Measurements from ENCODE around the gene EDC3. TPM values are rescaled to one million over a fixed set of nuclear protein-coding genes. Genes with fewer than 3 reads are reported as not detected.
A peak's percentile ranks its signal among the peaks of the same experiment; 100 is the strongest.

The EDC3 gene
- total and polyA plus RNA-seq, 7 donors, result 7.8 to 24.1 (median 19.6) TPM

DNA sequence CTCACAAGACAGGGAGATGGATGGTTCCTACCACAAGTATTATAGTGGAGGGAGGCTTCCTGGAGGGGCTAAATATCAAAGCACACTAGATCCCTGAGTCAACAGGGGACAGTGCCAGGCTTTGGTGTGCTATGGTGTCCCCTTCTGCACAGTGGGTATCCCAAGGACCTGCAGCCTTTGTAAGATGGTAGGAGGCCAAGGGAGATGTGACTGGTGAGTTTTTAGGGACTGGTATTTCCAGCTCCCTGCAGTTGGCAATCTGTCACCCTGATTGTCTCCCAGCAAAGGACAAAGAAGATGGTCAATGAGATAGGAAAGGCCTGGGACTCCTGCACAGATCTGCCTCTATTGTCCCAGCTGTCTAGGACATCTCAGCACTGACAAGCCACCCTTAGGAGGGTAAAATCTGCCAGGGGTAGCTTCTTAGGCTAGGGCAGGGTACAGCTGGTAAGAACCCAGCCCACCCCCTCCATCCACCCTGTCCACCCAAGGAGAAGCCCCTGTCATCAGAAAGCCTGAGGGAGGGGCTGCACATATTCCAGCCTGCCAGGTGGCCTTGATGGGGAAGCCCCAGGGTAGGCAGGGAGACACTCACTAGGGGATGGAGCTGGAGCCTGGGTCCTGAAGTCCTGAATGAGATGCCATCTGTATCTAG lies 28.9 kb upstream of the EDC3 start:
- DNase-seq, result no peak
- H3K27ac ChIP-seq, result no peak overlapping the region
- TF ChIP-seq, protein P1, sequence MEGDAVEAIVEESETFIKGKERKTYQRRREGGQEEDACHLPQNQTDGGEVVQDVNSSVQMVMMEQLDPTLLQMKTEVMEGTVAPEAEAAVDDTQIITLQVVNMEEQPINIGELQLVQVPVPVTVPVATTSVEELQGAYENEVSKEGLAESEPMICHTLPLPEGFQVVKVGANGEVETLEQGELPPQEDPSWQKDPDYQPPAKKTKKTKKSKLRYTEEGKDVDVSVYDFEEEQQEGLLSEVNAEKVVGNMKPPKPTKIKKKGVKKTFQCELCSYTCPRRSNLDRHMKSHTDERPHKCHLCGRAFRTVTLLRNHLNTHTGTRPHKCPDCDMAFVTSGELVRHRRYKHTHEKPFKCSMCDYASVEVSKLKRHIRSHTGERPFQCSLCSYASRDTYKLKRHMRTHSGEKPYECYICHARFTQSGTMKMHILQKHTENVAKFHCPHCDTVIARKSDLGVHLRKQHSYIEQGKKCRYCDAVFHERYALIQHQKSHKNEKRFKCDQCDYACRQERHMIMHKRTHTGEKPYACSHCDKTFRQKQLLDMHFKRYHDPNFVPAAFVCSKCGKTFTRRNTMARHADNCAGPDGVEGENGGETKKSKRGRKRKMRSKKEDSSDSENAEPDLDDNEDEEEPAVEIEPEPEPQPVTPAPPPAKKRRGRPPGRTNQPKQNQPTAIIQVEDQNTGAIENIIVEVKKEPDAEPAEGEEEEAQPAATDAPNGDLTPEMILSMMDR (IDR thresholded peaks at IDR 0.05), result no peak
- no peaks in the 10 kb centered on the region for H3K9me3 ChIP-seq
- H3K27me3 ChIP-seq (ENCODE audit: insufficient read depth in 3 of 3, low read length in 2 of 3), result no peaks in the 10 kb centered on the region
- intact Hi-C loops (cut with DNase I), result no loop called here
- no peak for ATAC-seq
- H3K4me3 ChIP-seq, result no peak overlapping the region
- H3K36me3 ChIP-seq (ENCODE audit: insufficient read depth in 1 of 2, low read depth in 1 of 2), result no peaks in the 10 kb centered on the region
- H3K4me1 ChIP-seq, result peaks cover 17% of the 10 kb centered on the region

DNA sequence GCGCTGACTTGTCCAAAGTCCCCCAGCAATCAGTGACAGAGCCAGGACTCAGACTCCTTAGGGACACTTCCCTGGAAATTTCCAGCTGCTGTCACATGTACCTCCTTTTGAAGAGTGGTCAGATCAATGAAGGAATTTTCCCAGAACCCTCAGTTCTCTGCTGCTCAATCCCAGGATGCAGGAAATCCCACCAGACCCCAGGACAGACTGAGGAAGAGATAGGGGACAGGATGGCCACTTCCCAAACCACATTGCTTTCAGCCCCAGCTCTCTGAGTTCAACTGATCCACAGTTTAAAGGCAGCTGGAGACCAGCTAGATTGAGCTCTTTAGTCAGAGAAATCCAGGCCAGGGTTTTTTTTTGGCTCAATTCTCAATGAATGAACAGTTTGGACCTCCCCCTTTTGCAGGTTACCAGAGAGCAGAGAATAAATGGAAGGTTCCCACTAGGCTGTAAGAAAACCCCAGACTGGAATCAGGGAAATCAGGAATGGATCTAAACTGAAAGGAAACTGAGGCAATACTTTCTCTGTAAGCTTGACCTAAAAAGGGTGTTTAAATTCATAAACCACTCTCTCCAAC lies 28.0 kb upstream of the EDC3 start:
- no peak for DNase-seq
- no peak overlapping the region for H3K4me3 ChIP-seq
- WGBS, 3 donors, result 42 to 67% (median 59%) methylated on average over 1 of the region's 1 CpG
- no peak overlapping the region for H3K27ac ChIP-seq
- peaks cover 17% of the 10 kb centered on the region for H3K4me1 ChIP-seq
- H3K36me3 ChIP-seq (ENCODE audit: insufficient read depth in 1 of 2, low read depth in 1 of 2), result no peaks in the 10 kb centered on the region
- no peaks in the 10 kb centered on the region for H3K27me3 ChIP-seq (ENCODE audit: insufficient read depth in 3 of 3, low read length in 2 of 3)
- no peaks in the 10 kb centered on the region for H3K9me3 ChIP-seq
- TF ChIP-seq, protein P1 (IDR thresholded peaks at IDR 0.05), result no peak
- peak in 2 of 4 donors; percentile 31 to 38 for ATAC-seq
- intact Hi-C loops (cut with DNase I), result no loop called here

DNA sequence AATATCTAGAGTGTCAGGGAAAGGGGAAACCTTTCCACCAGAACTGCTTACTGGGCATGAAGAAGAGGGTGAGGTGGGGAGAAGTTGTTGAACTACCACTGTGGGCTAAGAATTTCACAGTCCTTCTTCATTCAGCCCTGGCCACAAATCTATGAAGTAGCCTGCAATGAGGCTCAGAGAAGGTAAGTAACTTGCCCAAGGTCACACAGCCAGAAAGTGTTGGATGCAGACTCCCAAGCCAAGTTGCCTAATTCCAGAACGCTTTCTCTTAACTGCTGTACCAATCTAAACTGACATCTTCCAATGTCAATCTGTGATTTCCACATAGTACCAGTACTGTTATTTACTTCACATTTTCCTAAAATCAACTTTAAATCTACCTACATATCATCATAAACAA lies 27.4 kb upstream of the EDC3 start:
- H3K4me1 ChIP-seq, result peaks cover 17% of the 10 kb centered on the region
- 42 to 77% (median 69%) methylated on average over 1 of the region's 1 CpG for WGBS, 3 donors
- ATAC-seq, result no peak
- DNase-seq, result no peak
- no peaks in the 10 kb centered on the region for H3K9me3 ChIP-seq
- no peaks in the 10 kb centered on the region for H3K36me3 ChIP-seq (ENCODE audit: insufficient read depth in 1 of 2, low read depth in 1 of 2)
- no peak overlapping the region for H3K4me3 ChIP-seq
- H3K27me3 ChIP-seq (ENCODE audit: insufficient read depth in 3 of 3, low read length in 2 of 3), result no peaks in the 10 kb centered on the region
- intact Hi-C loops (cut with DNase I), result no loop called here
- no peak overlapping the region for H3K27ac ChIP-seq
- TF ChIP-seq, protein P1 (IDR thresholded peaks at IDR 0.05), result no peak

DNA sequence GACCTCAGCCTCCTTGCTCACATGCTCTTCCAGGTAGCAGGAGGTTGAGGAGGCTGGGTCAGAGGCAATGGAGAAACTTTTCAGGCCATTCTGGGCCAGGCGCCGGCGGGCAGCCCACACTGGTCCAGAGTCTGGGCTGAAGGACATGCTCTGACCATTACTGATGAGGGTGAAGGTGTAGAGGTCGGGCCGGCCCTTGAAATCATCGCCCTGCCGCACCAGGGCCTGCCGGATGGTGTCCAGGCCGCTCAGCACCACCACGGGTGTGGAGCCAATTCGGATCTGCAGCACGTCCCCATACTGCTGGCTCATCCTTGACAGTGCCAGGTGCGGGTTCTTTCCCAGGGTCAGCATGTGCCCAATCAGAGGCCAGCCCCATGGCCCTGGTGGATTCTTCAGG lies 26.8 kb upstream of the EDC3 start:
- no peak for ATAC-seq
- intact Hi-C loops (cut with DNase I), result no loop called here

More for the DNA sequence above, 26.8 kb upstream of the EDC3 start:
- DNase-seq, result no peak
- Histone ChIP-seq H3K9me3 (no peaks in the 10 kb centered on the region), H3K27me3 (ENCODE audit: insufficient read depth in 3 of 3, low read length in 2 of 3) (no peaks in the 10 kb centered on the region), H3K4me3 (no peak overlapping the region), H3K27ac (no peak overlapping the region), H3K4me1 (peaks cover 13% of the 10 kb centered on the region), H3K36me3 (ENCODE audit: insufficient read depth in 1 of 2, low read depth in 1 of 2) (no peaks in the 10 kb centered on the region)
- TF ChIP-seq, protein P1 (IDR thresholded peaks at IDR 0.05), result no peak
- 74 to 86% (median 82%) methylated on average over 13 of the region's 13 CpGs for WGBS, 3 donors

All from psoas muscle (tissue), 8 donors.